Measurements from ENCODE around the gene PPM1L. TPM values are rescaled to one million over a fixed set of nuclear protein-coding genes. Genes with fewer than 3 reads are reported as not detected.

The PPM1L gene
- total RNA-seq, 1 donor from 2014 or later, result 63.9 TPM

DNA sequence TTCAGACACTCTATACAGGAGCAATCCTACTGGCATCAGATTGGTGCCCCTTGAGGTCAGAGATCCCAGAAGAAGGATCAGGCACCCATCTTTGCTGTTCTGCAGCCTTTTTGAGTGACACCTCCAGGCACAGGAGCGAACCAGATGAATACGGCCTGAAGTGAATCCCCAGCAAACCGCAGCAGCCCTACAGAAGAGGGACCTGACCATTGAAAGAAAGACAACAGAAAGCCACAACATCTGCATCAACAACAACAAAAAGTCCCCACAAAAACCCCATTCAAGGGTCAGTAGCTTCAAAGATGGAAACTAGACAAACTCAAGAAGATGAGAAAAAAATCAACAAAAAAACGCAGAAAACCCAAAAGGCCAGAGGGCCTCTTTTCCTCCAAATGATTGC lies 130.4 kb downstream of the PPM1L start:
- no peak for ATAC-seq
- DNase-seq (ENCODE audit: missing footprints), result no peak
- intact Hi-C loops (cut with DNase I), result no loop called here

DNA sequence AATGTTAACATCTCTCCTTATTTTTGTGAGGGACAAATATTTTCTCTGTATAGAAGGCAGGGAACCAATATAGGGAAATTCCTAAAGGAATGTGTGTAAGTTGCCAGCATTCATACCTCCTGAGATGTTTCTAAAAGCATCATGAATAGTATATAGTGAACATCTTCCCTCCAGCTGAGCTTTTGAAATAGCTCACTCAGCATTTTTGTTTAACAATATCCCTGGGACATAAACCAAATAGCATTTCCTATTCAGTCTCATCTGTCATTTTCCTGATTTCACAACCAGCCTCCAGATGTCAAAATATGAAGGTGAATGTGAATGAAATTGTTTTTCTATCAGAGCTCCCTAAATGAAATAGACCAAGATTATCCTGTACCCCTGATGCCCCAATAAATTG lies 137.2 kb downstream of the PPM1L start:
- intact Hi-C loops (cut with DNase I), result no loop called here
- no peak for DNase-seq (ENCODE audit: missing footprints)
- ATAC-seq, result no peak

DNA sequence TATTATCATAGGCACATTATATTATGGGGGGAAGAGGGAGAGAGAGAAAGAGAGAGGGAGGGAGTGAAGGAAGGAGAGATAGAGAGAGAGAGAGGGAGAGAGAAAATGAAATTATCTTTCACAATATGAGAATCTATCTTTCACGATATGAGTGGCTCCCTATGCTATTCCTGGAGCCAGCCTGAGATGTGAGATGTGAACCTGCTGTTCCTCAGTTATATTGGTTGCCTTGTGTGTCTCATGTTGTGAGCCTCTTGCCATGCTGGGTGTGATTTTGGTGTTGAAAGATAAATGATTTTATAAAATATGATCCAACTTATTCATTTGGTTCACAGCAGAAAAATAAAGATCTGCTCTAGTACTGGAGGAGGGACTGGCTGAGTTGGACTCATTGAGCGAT lies 148.7 kb downstream of the PPM1L start:
- DNase-seq (ENCODE audit: missing footprints) (no peak), ATAC-seq (no peak)
- intact Hi-C loops (cut with DNase I), result no loop called here

DNA sequence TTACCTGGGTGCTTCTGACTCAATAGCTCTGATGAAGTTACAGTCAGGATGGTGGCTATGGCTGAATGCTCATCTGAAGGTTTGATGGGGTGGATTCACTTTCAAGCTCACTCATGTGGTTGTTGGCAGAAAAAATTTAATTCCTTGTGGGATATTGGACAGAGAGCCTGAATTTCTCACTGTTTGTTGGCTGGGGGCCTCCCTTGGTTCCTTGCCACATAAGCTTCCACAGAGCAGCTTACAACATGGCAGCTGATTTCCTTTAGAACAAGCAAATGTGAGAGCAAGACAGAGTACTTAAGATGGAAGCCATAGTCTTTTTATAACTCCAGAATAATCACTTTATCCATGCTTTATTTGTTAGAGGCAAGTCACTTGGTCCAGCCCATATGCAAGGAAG lies 150.6 kb downstream of the PPM1L start:
- DNase-seq (ENCODE audit: missing footprints) (no peak), ATAC-seq (no peak)
- intact Hi-C loops (cut with DNase I), result no loop called here

DNA sequence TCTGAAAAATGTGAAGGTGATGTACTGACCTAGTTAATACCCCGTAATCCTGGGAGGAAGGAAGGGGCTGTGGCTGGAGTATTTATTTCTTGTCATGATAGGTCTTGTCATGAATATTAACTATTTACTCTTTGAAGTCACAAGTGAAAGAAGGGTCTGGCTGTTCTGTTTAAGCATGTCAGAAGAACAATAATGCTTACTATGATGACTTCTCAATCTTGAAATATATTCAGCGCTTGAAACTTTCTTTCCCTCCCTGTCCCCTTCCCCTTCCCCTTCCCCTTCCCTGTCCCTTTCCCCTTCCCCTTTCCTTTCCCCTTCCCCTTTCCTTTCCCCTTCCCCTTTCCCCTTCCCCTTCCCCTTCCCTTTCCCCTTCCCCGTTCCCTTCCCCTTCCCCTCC lies 153.9 kb downstream of the PPM1L start:
- DNase-seq (ENCODE audit: missing footprints) (no peak), ATAC-seq (no peak)
- intact Hi-C loops (cut with DNase I), result no loop called here

DNA sequence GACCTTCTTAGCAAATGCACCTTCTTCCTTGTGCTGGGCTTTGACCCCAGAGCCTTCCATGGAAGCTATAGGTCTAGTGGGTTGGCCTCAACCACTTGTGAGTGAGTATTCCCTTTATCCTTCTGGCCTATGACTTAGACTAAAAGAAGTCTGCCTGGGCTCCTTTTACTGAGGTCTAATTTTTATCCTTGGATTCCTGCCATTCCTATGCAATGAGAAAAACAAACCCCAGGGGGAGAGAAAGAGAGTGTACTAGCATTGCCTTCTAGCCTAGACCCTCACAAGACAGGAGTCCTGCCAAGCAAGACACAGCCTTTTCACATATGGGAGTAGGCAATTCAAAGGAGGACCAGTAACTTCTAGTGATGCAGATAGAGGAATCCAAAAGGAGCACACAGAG lies 155.4 kb downstream of the PPM1L start:
- no peak for DNase-seq (ENCODE audit: missing footprints)
- ATAC-seq, result no peak
- intact Hi-C loops (cut with DNase I), result no loop called here

DNA sequence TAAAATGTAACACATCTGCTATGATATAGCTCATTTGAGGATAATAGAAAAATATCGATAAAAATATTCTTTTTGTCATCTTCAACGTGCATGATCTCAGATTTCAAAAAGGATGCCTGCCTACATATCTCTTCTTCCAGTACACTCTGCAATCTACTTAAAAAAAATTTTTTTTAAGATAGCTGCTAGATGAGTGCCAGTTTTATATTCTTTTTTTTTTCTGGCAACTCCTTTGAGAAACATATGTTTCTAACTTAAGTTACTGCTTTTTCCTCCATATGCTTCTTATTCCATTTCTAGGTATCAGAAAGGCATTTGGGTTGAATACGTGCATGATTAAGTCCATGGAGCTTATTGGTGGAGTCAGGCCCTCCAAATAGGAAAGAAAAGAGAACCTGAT lies 160.4 kb downstream of the PPM1L start:
- no peak for DNase-seq (ENCODE audit: missing footprints)
- intact Hi-C loops (cut with DNase I), result no loop called here
- no peak for ATAC-seq

DNA sequence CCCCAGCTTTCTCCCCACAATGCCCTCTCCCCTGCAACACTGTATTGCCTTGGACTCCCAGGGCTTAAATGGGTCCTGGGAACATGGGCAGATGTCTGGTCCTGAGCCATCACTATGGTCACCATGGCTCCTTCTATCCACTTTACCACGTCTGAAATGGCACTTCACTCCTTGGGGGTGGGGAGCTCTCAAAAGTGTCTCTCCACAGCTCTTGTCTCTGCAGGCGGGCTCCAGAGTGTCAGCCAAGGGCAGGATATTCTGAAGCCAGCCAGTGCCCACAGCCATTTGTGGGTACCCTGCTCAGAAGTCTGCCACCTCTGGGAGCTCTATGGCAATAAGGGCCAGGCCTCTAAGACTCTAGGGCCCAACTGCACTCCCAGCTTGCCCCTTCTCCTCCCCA lies 163.9 kb downstream of the PPM1L start:
- intact Hi-C loops (cut with DNase I), result no loop called here
- ATAC-seq (peak; percentile 59), DNase-seq (ENCODE audit: missing footprints) (no peak)

DNA sequence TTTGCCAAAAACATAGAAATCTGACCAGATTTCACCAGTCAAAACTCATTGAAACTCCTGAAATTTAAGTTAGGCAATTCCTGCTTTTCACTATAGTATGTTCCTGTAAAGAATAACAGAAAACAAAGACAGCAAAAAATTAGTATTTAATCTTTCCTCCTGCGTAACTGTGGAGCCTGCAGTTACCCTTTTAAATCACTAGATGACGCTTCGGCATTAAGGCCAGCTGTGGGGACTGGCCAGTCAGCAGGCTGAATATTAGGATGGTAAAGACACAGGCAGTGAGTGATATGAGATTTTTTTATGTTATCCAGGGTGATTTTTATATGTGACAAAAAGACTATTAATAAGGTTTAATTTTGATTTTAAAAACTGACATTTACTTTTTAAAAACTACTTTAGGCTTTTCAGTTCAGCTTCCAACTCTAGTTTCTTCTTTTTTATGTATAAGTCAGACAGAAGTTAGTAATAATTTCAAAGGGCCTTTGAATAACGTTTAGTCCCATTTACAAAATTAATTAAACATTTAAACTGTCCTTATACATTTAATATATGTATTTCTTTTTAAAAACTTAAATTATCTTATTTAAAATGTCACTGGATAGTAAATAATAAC lies 165.1 kb downstream of the PPM1L start:
- peak; percentile 85 for ATAC-seq
- intact Hi-C loops (cut with DNase I), result no loop called here
- no peak for DNase-seq (ENCODE audit: missing footprints)

DNA sequence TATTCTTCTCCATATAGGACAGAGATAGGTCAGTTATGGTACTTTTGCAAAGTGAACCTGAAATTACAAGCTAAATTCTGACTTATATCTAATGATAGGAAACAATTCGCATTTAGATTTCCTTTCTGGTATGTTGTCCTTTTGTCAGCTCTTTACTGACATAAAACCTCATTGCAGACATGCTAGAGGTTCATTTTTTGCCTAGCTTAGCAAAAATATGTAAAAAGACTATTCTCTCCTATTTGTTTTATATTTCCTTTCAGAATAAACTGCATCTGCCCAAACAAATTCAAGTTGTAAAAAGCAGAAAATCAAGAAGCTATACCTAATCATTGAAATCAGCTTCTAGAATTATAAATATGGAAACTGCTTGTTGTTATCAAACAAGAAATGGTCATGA lies 168.7 kb downstream of the PPM1L start:
- intact Hi-C loops (cut with DNase I), result loop anchor here (5.0 kb wide), 1 partner anchor 167 kb away; the partner anchor contains the start of gene PPM1L
- ATAC-seq (no peak), DNase-seq (ENCODE audit: missing footprints) (no peak)

DNA sequence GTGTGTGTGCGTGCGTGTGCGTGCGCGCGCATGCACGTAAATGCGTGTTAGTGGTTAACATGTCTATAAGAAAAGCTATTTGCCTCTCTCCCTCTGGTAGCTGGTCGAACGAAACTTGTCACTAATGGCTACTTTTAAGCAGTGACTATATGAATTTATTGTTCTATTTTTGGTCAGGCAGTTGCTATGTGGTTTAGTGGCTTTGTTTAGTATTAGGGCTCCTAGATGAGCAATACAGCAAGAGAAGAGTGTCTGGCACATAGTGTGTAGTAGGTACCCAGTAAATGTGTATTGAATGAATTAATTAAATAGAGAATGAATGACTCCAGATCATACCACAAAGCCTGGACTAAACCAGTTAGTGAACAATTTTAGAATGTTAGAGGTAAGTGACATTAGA lies 171.6 kb downstream of the PPM1L start:
- DNase-seq (ENCODE audit: missing footprints), result no peak
- intact Hi-C loops (cut with DNase I), result loop anchor here (5.0 kb wide), 1 partner anchor 170 kb away; the partner anchor contains the start of gene PPM1L
- no peak for ATAC-seq

DNA sequence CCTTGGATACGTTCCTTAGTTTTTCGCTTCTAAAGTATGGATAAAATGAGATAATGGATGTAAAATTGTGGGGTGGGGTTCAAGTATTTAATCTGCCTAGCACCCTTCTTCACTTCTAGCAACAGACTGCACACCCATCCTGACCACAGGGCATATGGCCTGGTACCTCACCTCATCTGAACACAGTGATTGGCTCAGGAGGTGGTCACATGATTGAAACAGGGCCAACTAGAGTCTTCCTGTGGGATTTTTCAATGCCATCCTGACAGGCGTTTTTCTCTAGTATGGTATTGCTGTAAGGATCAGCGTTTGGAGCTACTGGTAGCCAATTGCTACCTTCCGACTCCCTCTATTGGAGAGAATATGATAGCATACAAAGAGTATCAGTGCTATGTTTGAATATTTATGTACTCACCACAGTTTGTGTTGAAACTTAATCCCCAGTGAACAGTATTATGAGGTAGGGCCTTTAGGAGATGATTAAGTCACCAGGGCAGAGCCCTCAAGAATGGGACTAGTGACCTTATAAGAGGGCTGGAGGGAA lies 172.2 kb downstream of the PPM1L start:
- intact Hi-C loops (cut with DNase I), result loop anchor here (5.0 kb wide), 1 partner anchor 171 kb away; the partner anchor contains the start of gene PPM1L

DNA sequence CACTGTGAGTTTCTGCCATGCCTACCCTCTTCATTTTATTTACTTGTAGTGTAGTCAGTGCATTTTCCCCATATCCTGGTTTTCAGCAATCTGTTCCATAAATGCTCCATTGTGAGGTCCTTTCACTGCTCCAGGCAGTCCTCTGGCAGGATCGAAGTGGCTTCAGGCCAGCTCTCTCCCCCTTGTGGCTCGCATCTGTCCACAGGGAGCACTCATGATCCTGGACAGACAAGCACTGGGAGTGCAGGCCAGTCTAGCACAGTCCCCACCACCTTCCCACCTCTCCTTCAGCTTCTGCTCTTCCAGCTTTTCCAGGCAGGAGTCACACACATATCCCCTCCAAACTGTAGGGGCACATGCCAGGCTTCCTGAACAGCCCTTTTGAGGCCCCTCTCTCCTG lies 173.6 kb downstream of the PPM1L start:
- intact Hi-C loops (cut with DNase I), result loop anchor here (5.0 kb wide), 1 partner anchor 172 kb away; the partner anchor contains the start of gene PPM1L
- ATAC-seq (peak; percentile 91), DNase-seq (ENCODE audit: missing footprints) (peak; percentile 67)

More for the DNA sequence above, 172.2 kb downstream of the PPM1L start:
- ATAC-seq, result peak; percentile 20
- no peak for DNase-seq (ENCODE audit: missing footprints)

DNA sequence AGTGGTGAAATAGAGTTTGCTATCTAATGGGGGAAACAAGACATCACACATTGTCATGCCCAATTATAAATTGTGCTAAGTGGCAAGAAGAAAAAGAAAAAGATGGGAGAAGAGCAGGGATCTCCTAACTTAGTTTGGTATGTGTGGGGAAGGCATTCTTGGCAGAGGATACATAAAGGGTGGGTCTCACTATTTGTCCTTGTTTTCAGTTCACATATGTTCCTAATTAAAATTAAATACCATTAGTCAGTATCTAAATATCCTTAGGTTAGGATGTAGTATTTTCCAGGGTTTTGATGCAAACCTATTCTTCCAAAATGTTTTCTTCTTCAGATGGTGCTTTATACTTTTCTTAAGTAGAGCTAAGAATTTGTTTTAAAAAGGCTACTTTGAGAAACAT lies 175.4 kb downstream of the PPM1L start:
- no peak for DNase-seq (ENCODE audit: missing footprints)
- no peak for ATAC-seq
- intact Hi-C loops (cut with DNase I), result no loop called here

DNA sequence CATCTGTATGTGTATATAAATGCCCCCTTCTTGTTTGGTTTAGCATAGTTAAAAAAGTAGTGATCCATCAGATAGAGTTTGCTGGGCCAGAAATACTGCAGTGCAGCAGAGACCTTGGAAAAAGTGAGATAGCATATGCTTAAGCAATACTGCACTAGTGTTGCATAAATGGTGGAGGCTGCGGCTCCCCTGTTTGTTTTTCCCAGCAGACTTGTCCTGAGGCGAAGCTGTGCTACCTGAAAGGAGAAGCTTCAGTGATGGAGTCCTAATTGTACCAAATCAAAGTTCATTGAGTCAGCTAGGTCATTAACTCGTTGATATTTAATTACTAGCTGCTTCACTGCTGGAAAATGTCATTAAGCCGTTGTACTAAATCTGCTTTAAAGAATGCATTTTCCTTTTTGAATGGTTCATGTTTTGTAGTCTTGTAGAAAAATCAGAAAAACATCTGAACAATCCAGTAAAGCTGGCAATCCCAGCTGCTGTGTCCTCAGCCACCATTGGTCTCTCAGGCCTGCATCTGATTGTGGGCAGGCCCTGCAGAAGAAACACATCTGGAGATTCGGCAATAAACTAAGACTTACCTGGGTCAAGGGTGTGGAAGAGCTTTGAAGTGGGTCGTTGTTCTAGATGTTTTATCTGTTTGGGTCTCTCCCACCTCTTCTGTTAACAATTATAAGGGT lies 179.5 kb downstream of the PPM1L start:
- DNase-seq (ENCODE audit: missing footprints) (no peak), ATAC-seq (no peak)

DNA sequence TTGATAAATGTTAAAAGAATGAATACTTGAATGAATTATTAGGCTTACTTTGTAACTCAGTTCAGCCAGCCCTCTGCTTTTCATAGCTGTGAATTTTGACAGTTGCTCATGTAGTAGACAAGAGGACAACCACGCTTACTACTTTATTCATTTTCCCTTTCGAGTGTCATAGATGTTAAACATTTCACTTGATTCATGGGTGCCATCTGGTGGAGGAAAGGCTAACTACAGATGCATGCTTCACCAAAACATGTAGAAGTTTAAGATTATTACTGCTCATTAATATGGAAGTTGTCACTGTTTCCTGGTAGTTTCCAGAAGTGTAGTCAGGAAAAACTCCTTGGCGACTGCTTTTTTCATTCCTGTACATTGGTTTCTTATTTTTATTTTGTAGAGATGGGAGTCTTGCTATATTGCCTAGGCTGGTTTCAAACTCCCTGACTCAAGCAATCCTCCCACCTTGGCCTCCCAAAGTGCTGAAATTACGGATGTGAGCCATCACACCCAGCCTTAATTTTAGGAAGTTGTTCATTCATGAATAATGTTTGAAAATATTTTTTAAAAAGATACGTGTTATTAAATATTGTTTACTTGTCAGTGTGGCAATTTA lies 186.0 kb downstream of the PPM1L start:
- no peak for DNase-seq (ENCODE audit: missing footprints)
- ATAC-seq, result peak; percentile 72
- intact Hi-C loops (cut with DNase I), result loop anchor here (1.0 to 5.0 kb wide), 2 partner anchors 185 to 235 kb away; partner anchors contain the start of gene PPM1L

More for the DNA sequence above, 179.5 kb downstream of the PPM1L start:
- intact Hi-C loops (cut with DNase I), result no loop called here

DNA sequence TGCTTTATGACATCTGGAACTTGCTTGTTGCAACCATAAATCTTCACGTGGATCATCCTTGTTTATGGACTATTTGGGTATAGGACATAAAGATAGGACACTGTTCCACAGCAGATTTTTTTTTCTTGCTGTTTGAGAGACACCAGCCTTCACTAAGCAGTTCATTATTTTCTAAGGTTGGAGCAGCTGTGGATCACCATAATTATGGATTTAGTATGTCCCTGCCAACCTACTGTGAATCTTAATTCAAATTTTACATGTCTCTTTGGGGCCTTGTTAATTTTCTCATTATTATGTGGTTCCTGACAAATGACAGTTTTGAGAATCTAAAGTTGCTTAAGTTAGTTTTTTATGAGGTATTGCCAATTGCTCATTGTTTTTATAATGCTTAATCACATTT lies 188.0 kb downstream of the PPM1L start:
- DNase-seq (ENCODE audit: missing footprints) (no peak), ATAC-seq (no peak)
- intact Hi-C loops (cut with DNase I), result loop anchor here (5.0 kb wide), 1 partner anchor 187 kb away; the partner anchor contains the start of gene PPM1L

DNA sequence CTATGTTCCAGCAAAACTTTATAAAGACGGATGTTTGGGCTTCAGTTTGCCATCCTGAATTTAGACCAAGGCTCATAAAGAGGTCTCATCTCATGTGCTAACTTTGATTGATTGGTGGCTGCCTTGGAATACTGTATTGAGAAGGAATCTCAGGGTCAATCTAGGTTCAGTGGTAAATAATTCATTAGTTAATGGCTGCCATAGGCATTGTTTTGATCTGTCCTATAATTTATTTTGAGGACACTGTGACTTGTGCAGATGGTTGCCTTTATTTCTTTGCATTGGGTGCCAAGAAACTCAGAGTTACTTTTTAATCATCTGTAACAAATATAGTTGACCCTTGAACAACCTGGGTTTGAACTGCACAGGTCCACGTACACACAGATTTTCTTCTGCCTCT lies 189.3 kb downstream of the PPM1L start:
- no peak for ATAC-seq
- DNase-seq (ENCODE audit: missing footprints), result no peak
- intact Hi-C loops (cut with DNase I), result no loop called here

DNA sequence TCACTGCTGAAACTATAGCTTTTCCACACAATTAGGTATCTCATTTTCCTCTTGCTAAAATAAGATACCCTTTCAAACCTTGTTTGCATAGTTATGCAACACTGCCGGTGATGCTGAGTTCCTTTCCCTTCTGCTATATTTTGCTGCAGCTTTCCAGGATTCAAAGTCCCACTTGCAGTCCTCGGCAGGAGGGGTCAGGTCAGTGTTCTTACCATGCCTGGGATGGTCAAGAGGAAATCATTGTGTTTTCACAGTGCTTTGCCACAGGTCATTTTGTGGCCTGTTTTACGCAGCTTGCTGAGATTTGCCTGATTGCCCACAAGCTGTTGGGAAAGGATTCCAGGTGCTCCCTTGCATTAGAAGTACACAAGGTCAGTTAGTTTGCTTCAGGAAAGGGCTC lies 192.2 kb downstream of the PPM1L start:
- intact Hi-C loops (cut with DNase I), result no loop called here
- no peak for ATAC-seq
- no peak for DNase-seq (ENCODE audit: missing footprints)

DNA sequence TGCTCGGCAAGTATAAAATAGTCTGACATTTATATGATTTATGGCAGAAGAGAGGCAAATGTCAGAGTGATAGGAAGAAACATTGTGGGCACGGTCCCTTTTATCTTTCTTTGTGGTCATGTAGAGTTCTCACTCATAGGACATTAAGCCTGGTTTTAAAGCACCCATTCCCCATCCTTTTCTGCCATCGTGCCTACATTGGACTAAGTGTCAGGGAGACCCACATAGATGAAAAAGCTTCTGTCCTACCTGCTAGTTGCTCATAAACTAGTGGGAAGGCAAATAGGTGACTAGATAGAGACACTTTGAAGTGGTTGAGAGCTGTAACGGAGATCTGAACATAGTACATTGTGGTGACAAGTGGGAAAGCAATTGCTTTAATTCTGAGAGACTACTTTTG lies 193.4 kb downstream of the PPM1L start:
- intact Hi-C loops (cut with DNase I), result no loop called here
- DNase-seq (ENCODE audit: missing footprints) (no peak), ATAC-seq (no peak)
